ENCODE measurements around the gene LNPEP. TPM values are rescaled to one million over a fixed set of nuclear protein-coding genes. Genes with fewer than 3 reads are reported as not detected.

LNPEP gene
- total and polyA plus RNA-seq, 2 of the 4 experiments (the other 2 are of a cell fraction), result 3.6 to 27.4 TPM

- TF ChIP-seq CEBPB (IDR thresholded peaks at IDR 0.05; ENCODE audit: low read depth, low read length) (0 out of 2 replicates have a peak, but pooled peaks have one; percentile 14), CHD1 (IDR thresholded peaks at IDR 0.05; ENCODE audit: low read depth, low read length) (no peak)
- H4K91ac ChIP-seq (ENCODE audit: insufficient read depth, low read depth, low read length), result no peak overlapping the region
- H3K9ac ChIP-seq (ENCODE audit: low read depth, low read length), result no peak overlapping the region
- intact Hi-C loops (cut with micrococcal nuclease) (no loop called here), in situ Hi-C loops (cut with MboI; ENCODE audit: low sequenced_read_pairs) (no loop called here), dilution Hi-C loops (cut with HindIII; ENCODE audit: low sequenced_read_pairs, unreplicated experiment) (no loop called here)
- no peak for ATAC-seq (ENCODE audit: low read depth)
- H3K4me3 ChIP-seq (ENCODE audit: insufficient read depth, low read depth, low read length), result no peak overlapping the region
- no peak overlapping the region for H4K8ac ChIP-seq (ENCODE audit: low read depth in 2 of 2, low read length in 2 of 2)
- no peaks in the 10 kb centered on the region for H3K4me1 ChIP-seq (ENCODE audit: control insufficient read depth, insufficient read depth, low read length)
- H2AFZ ChIP-seq (replicated peaks; ENCODE audit: low read length, poor library complexity), result no peak overlapping the region
- H3K9me3 ChIP-seq (ENCODE audit: control insufficient read depth, insufficient read depth, low read length), result no peaks in the 10 kb centered on the region
- H3K14ac ChIP-seq (replicated peaks; ENCODE audit: low read depth, low read length), result no peak overlapping the region
- no peak overlapping the region for H2BK5ac ChIP-seq (ENCODE audit: low read depth, low read length, poor library complexity, severe bottlenecking)
- no peaks in the 10 kb centered on the region for H3K9me1 ChIP-seq (ENCODE audit: insufficient read depth, low read length)
- ChIA-PET POLR2A (ENCODE audit: unreplicated experiment) (no interaction called here), CTCF (no interaction called here)
- no peak overlapping the region for H2AK9ac ChIP-seq (replicated peaks; ENCODE audit: low read depth, low read length, poor library complexity)
- H3K79me1 ChIP-seq (ENCODE audit: low read depth in 1 of 2, low read length in 2 of 2), result peaks cover 12 to 25% of the 10 kb centered on the region in 2 experiments
- no CpG with 5 or more reads among the region's 3 CpGs for WGBS, 2 experiments (ENCODE audit: extremely low coverage in 2 of 2, insufficient read length in 1 of 2)
- H3K4ac ChIP-seq (ENCODE audit: low read depth, low read length), result no peak overlapping the region
- no peak overlapping the region for H3K23ac ChIP-seq (ENCODE audit: low read depth, low read length)
- H3K27me3 ChIP-seq (ENCODE audit: control insufficient read depth, insufficient read depth, low read length), result no peaks in the 10 kb centered on the region
- no peak for DNase-seq
- H4K20me1 ChIP-seq (ENCODE audit: insufficient read depth, low read length), result no peaks in the 10 kb centered on the region; the same call in 1 of the 2 replicates
- no peak overlapping the region for H3K56ac ChIP-seq (ENCODE audit: extremely low read depth, insufficient read depth, low read length)
- H3K27ac ChIP-seq (ENCODE audit: insufficient read depth, low read length), result no peak overlapping the region
- H3K36me3 ChIP-seq (ENCODE audit: control insufficient read depth, insufficient read depth, low read length), result peaks cover 1% of the 10 kb centered on the region; the same call in 1 of the 2 replicates
- H2BK20ac ChIP-seq (ENCODE audit: low read depth, low read length), result no peak overlapping the region
- H3K18ac ChIP-seq (ENCODE audit: low read depth, low read length), result no peak overlapping the region
- no peak overlapping the region for H2BK15ac ChIP-seq (ENCODE audit: low read depth, low read length)
- no peak overlapping the region for H2AK5ac ChIP-seq (ENCODE audit: low read depth, low read length)
- H2BK120ac ChIP-seq (ENCODE audit: low read depth, low read length), result no peak overlapping the region
- no peak overlapping the region for H4K5ac ChIP-seq (ENCODE audit: low read depth, low read length)
- no TSS peak for BruUV-seq (replicated peaks)
- H3K4me2 ChIP-seq (ENCODE audit: low read depth, low read length), result no peak overlapping the region
These were observed 16.4 kb downstream of the LNPEP start for GRCh38 chr5:96952118-96952750.
